Liver (tissue), 9 donors: ENCODE measurements around the gene MEGF6. TPM values are rescaled to one million over a fixed set of nuclear protein-coding genes. Genes with fewer than 3 reads are reported as not detected.

Experiments
- DNase-seq: peaks from one replicate; pipeline ENCODE4 v3.0.0-alpha.2; 2017; ENCODE audit warnings: low spot score
- H3K27ac ChIP-seq, 2 donors: one replicate each; pipeline ENCODE4 v1.7.0; 2013; ENCODE audit warnings: inconsistent platforms in 2 of 2, low read length in 2 of 2, control low read depth in 1 of 2, low read depth in 1 of 2, mild to moderate bottlenecking in 1 of 2
- H3K27me3 ChIP-seq, 4 donors: one replicate each; pipeline versions ENCODE4 v1.6.1 to v1.7.0; 2013; ENCODE audit warnings: low read length in 3 of 4, inconsistent platforms in 1 of 4, mild to moderate bottlenecking in 1 of 4, moderate library complexity in 1 of 4; ENCODE audit not compliant: control insufficient read depth in 4 of 4, insufficient read depth in 4 of 4
- H3K36me3 ChIP-seq, 4 donors: one replicate each; pipeline versions ENCODE4 v1.6.1 to v1.7.0; 2013; ENCODE audit warnings: low read length in 3 of 4, mild to moderate bottlenecking in 3 of 4, low read depth in 1 of 4, moderate library complexity in 1 of 4; ENCODE audit not compliant: control insufficient read depth in 4 of 4, insufficient read depth in 3 of 4
- H3K4me1 ChIP-seq, 4 donors: one replicate each; pipeline versions ENCODE4 v1.6.1 to v1.7.0; 2013; ENCODE audit warnings: low read length in 3 of 4, mild to moderate bottlenecking in 3 of 4, moderate library complexity in 1 of 4; ENCODE audit not compliant: control insufficient read depth in 4 of 4, insufficient read depth in 4 of 4
- H3K4me3 ChIP-seq, 3 donors: one replicate each; pipeline versions ENCODE4 v1.6.1 to v1.7.0; 2013; ENCODE audit warnings: low read length in 3 of 3, control low read depth in 1 of 3, low read depth in 1 of 3, mild to moderate bottlenecking in 1 of 3
- H3K9ac ChIP-seq, 2 donors: one replicate each; pipeline ENCODE4 v1.7.0; 2013; ENCODE audit warnings: low read length in 2 of 2, mild to moderate bottlenecking in 2 of 2, moderate library complexity in 2 of 2, control low read depth in 1 of 2, low read depth in 1 of 2
- H3K9me3 ChIP-seq, 4 donors: one replicate each; pipeline versions ENCODE4 v1.6.1 to v1.7.0; 2013; ENCODE audit warnings: low read length in 3 of 4; ENCODE audit not compliant: control insufficient read depth in 4 of 4
- ATF3 ChIP-seq: IDR thresholded peaks from 2 replicates; pipeline ENCODE4 v1.6.1; 2016; ENCODE audit warnings: antibody characterized with exemption
- EGR1 ChIP-seq, 2 donors: IDR thresholded peaks; 2 replicates each; pipeline ENCODE4 v1.6.1; 2016 to 2018; ENCODE audit warnings: antibody characterized with exemption in 2 of 2, low read depth in 2 of 2
- FOXA1 ChIP-seq: IDR thresholded peaks from 2 replicates; pipeline ENCODE4 v1.6.1; 2016; ENCODE audit warnings: antibody characterized with exemption
- FOXA2 ChIP-seq: IDR thresholded peaks from 2 replicates; pipeline ENCODE4 v1.6.1; 2016; ENCODE audit warnings: antibody characterized with exemption
- GABPA ChIP-seq, 2 donors: IDR thresholded peaks in 1 of 2; conservative IDR thresholded peaks in 1 of 2; 2 replicates each; pipeline ENCODE4 v1.6.1; 2016; ENCODE audit warnings: antibody characterized with exemption in 2 of 2, mild to moderate bottlenecking in 1 of 2, moderate library complexity in 1 of 2
- HNF4A ChIP-seq, 2 donors: conservative IDR thresholded peaks; 2 replicates each; pipeline ENCODE4 v1.6.1; 2016; ENCODE audit warnings: antibody characterized with exemption in 2 of 2, mild to moderate bottlenecking in 2 of 2
- JUND ChIP-seq, 2 donors: IDR thresholded peaks; 2 replicates each; pipeline ENCODE4 v1.6.1; 2016; ENCODE audit warnings: antibody characterized with exemption in 2 of 2
- MAX ChIP-seq: IDR thresholded peaks from 2 replicates; pipeline ENCODE4 v1.6.1; 2016; ENCODE audit warnings: antibody characterized with exemption
- NR2F2 ChIP-seq: IDR thresholded peaks from 2 replicates; pipeline ENCODE4 v1.6.1; 2016; ENCODE audit warnings: antibody characterized with exemption
- RXRA ChIP-seq, 2 donors: IDR thresholded peaks; 2 replicates each; pipeline ENCODE4 v1.6.1; 2017 to 2018; ENCODE audit warnings: antibody characterized with exemption in 2 of 2, mild to moderate bottlenecking in 1 of 2
- SP1 ChIP-seq: IDR thresholded peaks from 2 replicates; pipeline ENCODE4 v1.6.1; 2018; ENCODE audit warnings: antibody characterized with exemption, mild to moderate bottlenecking
- WGBS: extraction: QIAGEN DNeasy Blood & Tissue Kit; methylation state at CpG from one replicate; pipeline ENCODE4 v1.1.7; 2013; 5-methylcytosine and 5-hydroxymethylcytosine counted together
- polyA plus RNA-seq, 2 donors: library from polyadenylated mRNA; stranded (reverse) in 1 of 2; unstranded in 1 of 2; fragments of 200-250 nt in 1 of 2; fragments of >200 nt in 1 of 2; fragmentation: Nextera tagmentation in 1 of 2; extraction: Ambion mirVana in 1 of 2; gene quantifications; one replicate each; pipeline versions ENCODE4 v1.2.1 to v1.2.3, GENCODE V29; 2013 to 2015
- total RNA-seq, 2 donors: library from RNA; depleted of rRNA; stranded (reverse); fragments of >200 nt; gene quantifications; one replicate each; pipeline ENCODE4 v1.2.3, GENCODE V29; 2014
- TF ChIP-seq, protein P1 (sequence below): IDR thresholded peaks from 2 replicates; pipeline ENCODE4 v1.6.1; 2016; ENCODE audit warnings: antibody characterized with exemption
- TF ChIP-seq, protein P2 (sequence below): IDR thresholded peaks from 2 replicates; pipeline ENCODE4 v1.6.1; 2016; ENCODE audit warnings: antibody characterized with exemption, mild to moderate bottlenecking
- TF ChIP-seq, protein P3 (sequence below): fragments of 150-350 bp; IDR thresholded peaks from 2 replicates; pipeline ENCODE4 v1.5.1; 2017; ENCODE audit warnings: improper control_type of control experiment, low read depth, low read length; ENCODE audit not compliant: missing input control
- donor health status: healthy.
- donor health status: healthy.
- donor health status: healthy.
- donor health status: healthy.
- donor health status: healthy.

Gene MEGF6
- total and polyA plus RNA-seq, 4 donors: 1.3 to 11.0 (median 4.0) TPM

- H3K36me3 ChIP-seq: no peaks in the 10 kb centered on the region
- no peak for DNase-seq
- TF ChIP-seq EGR1 (IDR thresholded peaks at IDR 0.05; ENCODE audit: low read depth in 2 of 2) (no peak), NR2F2 (no peak), SP1 (no peak), GABPA (IDR thresholded peaks at IDR 0.05 in 1 of 2, conservative IDR thresholded peaks at IDR 0.05 in 1 of 2) (no peak), HNF4A (conservative IDR thresholded peaks at IDR 0.05) (no peak), FOXA2 (no peak)
- TF ChIP-seq, protein P1, sequence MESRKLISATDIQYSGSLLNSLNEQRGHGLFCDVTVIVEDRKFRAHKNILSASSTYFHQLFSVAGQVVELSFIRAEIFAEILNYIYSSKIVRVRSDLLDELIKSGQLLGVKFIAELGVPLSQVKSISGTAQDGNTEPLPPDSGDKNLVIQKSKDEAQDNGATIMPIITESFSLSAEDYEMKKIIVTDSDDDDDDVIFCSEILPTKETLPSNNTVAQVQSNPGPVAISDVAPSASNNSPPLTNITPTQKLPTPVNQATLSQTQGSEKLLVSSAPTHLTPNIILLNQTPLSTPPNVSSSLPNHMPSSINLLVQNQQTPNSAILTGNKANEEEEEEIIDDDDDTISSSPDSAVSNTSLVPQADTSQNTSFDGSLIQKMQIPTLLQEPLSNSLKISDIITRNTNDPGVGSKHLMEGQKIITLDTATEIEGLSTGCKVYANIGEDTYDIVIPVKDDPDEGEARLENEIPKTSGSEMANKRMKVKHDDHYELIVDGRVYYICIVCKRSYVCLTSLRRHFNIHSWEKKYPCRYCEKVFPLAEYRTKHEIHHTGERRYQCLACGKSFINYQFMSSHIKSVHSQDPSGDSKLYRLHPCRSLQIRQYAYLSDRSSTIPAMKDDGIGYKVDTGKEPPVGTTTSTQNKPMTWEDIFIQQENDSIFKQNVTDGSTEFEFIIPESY: no peak
- TF ChIP-seq, protein P2, sequence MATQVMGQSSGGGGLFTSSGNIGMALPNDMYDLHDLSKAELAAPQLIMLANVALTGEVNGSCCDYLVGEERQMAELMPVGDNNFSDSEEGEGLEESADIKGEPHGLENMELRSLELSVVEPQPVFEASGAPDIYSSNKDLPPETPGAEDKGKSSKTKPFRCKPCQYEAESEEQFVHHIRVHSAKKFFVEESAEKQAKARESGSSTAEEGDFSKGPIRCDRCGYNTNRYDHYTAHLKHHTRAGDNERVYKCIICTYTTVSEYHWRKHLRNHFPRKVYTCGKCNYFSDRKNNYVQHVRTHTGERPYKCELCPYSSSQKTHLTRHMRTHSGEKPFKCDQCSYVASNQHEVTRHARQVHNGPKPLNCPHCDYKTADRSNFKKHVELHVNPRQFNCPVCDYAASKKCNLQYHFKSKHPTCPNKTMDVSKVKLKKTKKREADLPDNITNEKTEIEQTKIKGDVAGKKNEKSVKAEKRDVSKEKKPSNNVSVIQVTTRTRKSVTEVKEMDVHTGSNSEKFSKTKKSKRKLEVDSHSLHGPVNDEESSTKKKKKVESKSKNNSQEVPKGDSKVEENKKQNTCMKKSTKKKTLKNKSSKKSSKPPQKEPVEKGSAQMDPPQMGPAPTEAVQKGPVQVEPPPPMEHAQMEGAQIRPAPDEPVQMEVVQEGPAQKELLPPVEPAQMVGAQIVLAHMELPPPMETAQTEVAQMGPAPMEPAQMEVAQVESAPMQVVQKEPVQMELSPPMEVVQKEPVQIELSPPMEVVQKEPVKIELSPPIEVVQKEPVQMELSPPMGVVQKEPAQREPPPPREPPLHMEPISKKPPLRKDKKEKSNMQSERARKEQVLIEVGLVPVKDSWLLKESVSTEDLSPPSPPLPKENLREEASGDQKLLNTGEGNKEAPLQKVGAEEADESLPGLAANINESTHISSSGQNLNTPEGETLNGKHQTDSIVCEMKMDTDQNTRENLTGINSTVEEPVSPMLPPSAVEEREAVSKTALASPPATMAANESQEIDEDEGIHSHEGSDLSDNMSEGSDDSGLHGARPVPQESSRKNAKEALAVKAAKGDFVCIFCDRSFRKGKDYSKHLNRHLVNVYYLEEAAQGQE: no peak
- peaks cover 13 to 23% (median 21%) of the 10 kb centered on the region in 4 donors for H3K4me1 ChIP-seq
- 88% methylated on average over 24 of the region's 24 CpGs for whole genome bisulfite sequencing
- no peak overlapping the region for H3K4me3 ChIP-seq
- H3K27me3 ChIP-seq: no peaks in the 10 kb centered on the region
- no peak overlapping the region for H3K9ac ChIP-seq
- H3K27ac ChIP-seq: no peak overlapping the region
- H3K9me3 ChIP-seq: no peaks in the 10 kb centered on the region
Observed at GRCh38 chr1:3525551-3526482, 85.5 kb downstream of the MEGF6 start.

DNA sequence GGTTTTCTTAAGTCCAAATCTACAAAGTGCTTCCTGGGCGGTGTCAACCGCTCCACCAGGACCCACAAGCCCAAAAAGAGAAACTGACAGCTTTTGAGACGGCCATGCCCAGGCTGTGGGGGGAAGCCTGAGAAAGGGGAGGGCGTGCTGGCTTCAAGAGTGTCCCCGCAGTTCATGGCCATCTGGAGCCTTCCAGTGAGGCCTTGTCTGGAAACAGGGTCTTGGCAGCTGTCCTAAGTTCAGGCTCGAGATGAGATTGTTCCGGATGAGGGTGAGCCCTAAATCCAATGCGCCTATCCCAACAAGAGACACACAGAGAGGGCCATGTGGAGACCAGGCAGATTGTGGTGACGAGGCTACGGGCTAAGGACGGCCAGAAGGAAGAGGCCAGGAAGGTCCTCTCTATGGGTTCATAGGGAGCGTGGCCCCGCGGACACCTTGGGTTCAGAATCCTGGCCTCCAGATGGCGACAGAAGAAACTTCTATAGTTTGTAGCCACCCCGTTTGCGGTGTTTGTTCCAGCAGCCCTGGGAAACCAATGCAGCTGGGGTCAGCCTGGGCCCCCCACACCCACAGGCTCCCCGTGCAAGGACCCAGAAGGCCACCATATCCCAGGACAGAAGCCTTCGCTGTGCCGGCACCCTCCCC is 86.6 kb downstream of the MEGF6 start:
- Histone ChIP-seq H3K27me3 (no peaks in the 10 kb centered on the region), H3K27ac (no peak overlapping the region), H3K36me3 (no peaks in the 10 kb centered on the region), H3K4me1 (peaks cover 2 to 12% (median 10%) of the 10 kb centered on the region in 4 donors), H3K9me3 (no peaks in the 10 kb centered on the region), H3K9ac (no peak overlapping the region), H3K4me3 (no peak overlapping the region)
- DNase-seq: no peak
- TF ChIP-seq ATF3 (no peak), MAX (no peak), FOXA1 (no peak), RXRA (IDR thresholded peaks at IDR 0.05) (peak in 1 of 2 donors; percentile 39), HNF4A (conservative IDR thresholded peaks at IDR 0.05) (no peak), SP1 (no peak), JUND (IDR thresholded peaks at IDR 0.05) (no peak), NR2F2 (peak; percentile 66), FOXA2 (no peak), GABPA (IDR thresholded peaks at IDR 0.05 in 1 of 2, conservative IDR thresholded peaks at IDR 0.05 in 1 of 2) (no peak), EGR1 (IDR thresholded peaks at IDR 0.05; ENCODE audit: low read depth in 2 of 2) (no peak)
- TF ChIP-seq, protein P3, sequence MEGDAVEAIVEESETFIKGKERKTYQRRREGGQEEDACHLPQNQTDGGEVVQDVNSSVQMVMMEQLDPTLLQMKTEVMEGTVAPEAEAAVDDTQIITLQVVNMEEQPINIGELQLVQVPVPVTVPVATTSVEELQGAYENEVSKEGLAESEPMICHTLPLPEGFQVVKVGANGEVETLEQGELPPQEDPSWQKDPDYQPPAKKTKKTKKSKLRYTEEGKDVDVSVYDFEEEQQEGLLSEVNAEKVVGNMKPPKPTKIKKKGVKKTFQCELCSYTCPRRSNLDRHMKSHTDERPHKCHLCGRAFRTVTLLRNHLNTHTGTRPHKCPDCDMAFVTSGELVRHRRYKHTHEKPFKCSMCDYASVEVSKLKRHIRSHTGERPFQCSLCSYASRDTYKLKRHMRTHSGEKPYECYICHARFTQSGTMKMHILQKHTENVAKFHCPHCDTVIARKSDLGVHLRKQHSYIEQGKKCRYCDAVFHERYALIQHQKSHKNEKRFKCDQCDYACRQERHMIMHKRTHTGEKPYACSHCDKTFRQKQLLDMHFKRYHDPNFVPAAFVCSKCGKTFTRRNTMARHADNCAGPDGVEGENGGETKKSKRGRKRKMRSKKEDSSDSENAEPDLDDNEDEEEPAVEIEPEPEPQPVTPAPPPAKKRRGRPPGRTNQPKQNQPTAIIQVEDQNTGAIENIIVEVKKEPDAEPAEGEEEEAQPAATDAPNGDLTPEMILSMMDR: no peak
- TF ChIP-seq, protein P1: no peak
- WGBS: 85% methylated on average over 20 of the region's 20 CpGs
